B cell (primary cell): ENCODE measurements around the gene DERA. TPM values are rescaled to one million over a fixed set of nuclear protein-coding genes. Genes with fewer than 3 reads are reported as not detected.

Experiments used
- ATAC-seq: fragments of 200-7000 bp; cut with Tn5 transposase; one replicate; pipeline ENCODE4 v1.10.0; 2021; ENCODE audit warnings: low read depth, mild to moderate bottlenecking, moderate number of reproducible peaks, moderate library complexity
- CTCF ChIA-PET: fragments of 350-600 bp; sonication (Branson Sonifier 250); formaldehyde crosslinking; loops from one replicate; lab custom pipeline; 2021; ENCODE audit warnings: antibody characterized with exemption, inconsistent platforms; lab: Charles Lee
- POLR2A ChIA-PET: fragments of 350-600 bp; sonication (Branson Sonifier 250); formaldehyde crosslinking; loops from one replicate; lab custom pipeline; 2021; ENCODE audit warnings: antibody characterized with exemption; lab: Charles Lee
- DNase-seq: peaks from one replicate; pipeline ENCODE4 v3.0.0; 2013
- H2AFZ ChIP-seq: 2 replicates; pipeline ENCODE4 v1.6.1; 2012; ENCODE audit warnings: mild to moderate bottlenecking, low read depth, low read length; ENCODE audit not compliant: insufficient read depth, poor library complexity, severe bottlenecking
- H3K27ac ChIP-seq, 2 donors: 1 replicate in 1 of 2; 2 replicates in 1 of 2; pipeline ENCODE4 v1.5.1; 2012 to 2013; ENCODE audit warnings: low read length in 2 of 2, mild to moderate bottlenecking in 2 of 2, moderate library complexity in 1 of 2
- H3K27me3 ChIP-seq, 4 experiments: fragments of 200-600 bp in 1 of 4; sonication (generic) in 1 of 4; replicated peaks in 1 of 4; 1 replicate in 2 of 4; 2 replicates in 2 of 4; pipeline versions ENCODE4 v1.6.1 to v1.7.0; 2013 to 2016; ENCODE audit warnings: low read length in 3 of 4, mild to moderate bottlenecking in 2 of 4, mixed read lengths in 1 of 4, moderate library complexity in 1 of 4; ENCODE audit not compliant: insufficient read depth in 4 of 4, control insufficient read depth in 3 of 4; ENCODE audit errors: control extremely low read depth in 1 of 4
- H3K36me3 ChIP-seq, 2 experiments: replicated peaks in 1 of 2; 1 replicate in 1 of 2; 2 replicates in 1 of 2; pipeline versions ENCODE4 v1.6.1 to v1.7.1; 2013; ENCODE audit warnings: low read length in 1 of 2; ENCODE audit not compliant: insufficient read depth in 2 of 2, control insufficient read depth in 1 of 2; ENCODE audit errors: control extremely low read depth in 1 of 2, extremely low read depth in 1 of 2
- H3K4me1 ChIP-seq, 2 donors: fragments of 200-600 bp in 1 of 2; sonication (generic) in 1 of 2; 1 replicate in 1 of 2; 2 replicates in 1 of 2; pipeline versions ENCODE4 v1.5.1 to v1.6.1; 2013 to 2017; ENCODE audit warnings: low read length in 2 of 2; ENCODE audit not compliant: control insufficient read depth in 2 of 2, insufficient read depth in 2 of 2
- H3K4me2 ChIP-seq: replicated peaks from 2 replicates; pipeline ENCODE3; 2012; ENCODE audit warnings: mild to moderate bottlenecking, low read depth, low read length; ENCODE audit not compliant: poor library complexity, severe bottlenecking
- H3K4me3 ChIP-seq, 5 experiments: fragments of 200-600 bp in 1 of 5; sonication (generic) in 1 of 5; 1 replicate in 3 of 5; 2 replicates in 2 of 5; pipeline versions ENCODE4 v1.5.1 to v1.7.0; 2011 to 2016; ENCODE audit warnings: low read length in 4 of 5, mild to moderate bottlenecking in 4 of 5, low read depth in 2 of 5, control low read depth in 1 of 5, moderate library complexity in 1 of 5; ENCODE audit not compliant: insufficient read depth in 1 of 5; ENCODE audit errors: control extremely low read depth in 1 of 5, extremely low read depth in 1 of 5
- H3K79me2 ChIP-seq: fragments of 200-600 bp; sonication (generic); one replicate; pipeline ENCODE4 v1.6.0; 2016; ENCODE audit warnings: low read length; ENCODE audit not compliant: control insufficient read depth, insufficient read depth
- H3K9ac ChIP-seq: fragments of 200-600 bp; sonication (generic); 2 replicates; pipeline ENCODE4 v1.6.1; 2017; ENCODE audit warnings: mild to moderate bottlenecking, low read length, moderate library complexity
- H3K9me3 ChIP-seq, 3 donors: one replicate each; pipeline versions ENCODE4 v1.6.1 to v1.7.1; 2013; ENCODE audit warnings: low read length in 2 of 3; ENCODE audit not compliant: control insufficient read depth in 2 of 3, insufficient read depth in 1 of 3; ENCODE audit errors: control extremely low read depth in 1 of 3
- H4K20me1 ChIP-seq: 2 replicates; pipeline ENCODE4 v1.6.0; 2012; ENCODE audit warnings: mild to moderate bottlenecking, low read length; ENCODE audit not compliant: insufficient read depth, control insufficient read depth, poor library complexity, severe bottlenecking
- H3K27ac Mint-ChIP-seq: one replicate; pipeline ENCODE4 v1.8.0; 2021; ENCODE audit warnings: mixed read lengths
- H3K27me3 Mint-ChIP-seq: one replicate; pipeline ENCODE4 v1.8.0; 2021; ENCODE audit warnings: mixed read lengths
- H3K4me1 Mint-ChIP-seq: one replicate; pipeline ENCODE4 v1.8.0; 2021; ENCODE audit warnings: mixed read lengths
- H3K4me3 Mint-ChIP-seq: one replicate; pipeline ENCODE4 v1.8.0; 2021; ENCODE audit warnings: mixed read lengths
- H3K9me3 Mint-ChIP-seq: one replicate; pipeline ENCODE4 v1.8.0; 2022; ENCODE audit warnings: mixed read lengths; ENCODE audit not compliant: insufficient read depth
- CTCF ChIP-seq: fragments of 200-600 bp; IDR thresholded peaks from one replicate; pipeline ENCODE4 v1.8.0; 2022; ENCODE audit warnings: antibody characterized with exemption, mild to moderate bottlenecking
- EZH2 ChIP-seq: IDR thresholded peaks from 2 replicates; pipeline ENCODE4 v1.6.1; 2012; ENCODE audit warnings: borderline replicate concordance, low read depth, mild to moderate bottlenecking, moderate library complexity, low read length; ENCODE audit not compliant: insufficient read depth, poor library complexity, severe bottlenecking
- WGBS: methylation state at CpG from one replicate; pipeline ENCODE4 v1.1.5; 2013; ENCODE audit warnings: missing lambda C conversion rate; ENCODE audit not compliant: insufficient coverage; 5-methylcytosine and 5-hydroxymethylcytosine counted together
- intact Hi-C: fragments of 100-400 bp; cut with micrococcal nuclease; formaldehyde crosslinking; loops from one replicate; pipeline ENCODE4 v1.10.0; 2022
- polyA plus RNA-seq: library from polyadenylated mRNA; depleted of rRNA; stranded (reverse); fragments of >200 nt; gene quantifications from 2 replicates; pipeline ENCODE4 v1.2.3, GENCODE V29; 2012
- total RNA-seq, 2 donors: library from RNA; stranded (reverse); fragments of 120-200 nt in 1 of 2; gene quantifications; 1 replicate in 1 of 2; 2 replicates in 1 of 2; pipeline versions ENCODE4 v1.2.3 to v1.2.4, GENCODE V29; 2013 to 2022

Gene DERA
- total and polyA plus RNA-seq, 2 donors (not counting 1 experiment from before 2014, with no cell fraction given), result 9.4 to 20.5 TPM

DNA sequence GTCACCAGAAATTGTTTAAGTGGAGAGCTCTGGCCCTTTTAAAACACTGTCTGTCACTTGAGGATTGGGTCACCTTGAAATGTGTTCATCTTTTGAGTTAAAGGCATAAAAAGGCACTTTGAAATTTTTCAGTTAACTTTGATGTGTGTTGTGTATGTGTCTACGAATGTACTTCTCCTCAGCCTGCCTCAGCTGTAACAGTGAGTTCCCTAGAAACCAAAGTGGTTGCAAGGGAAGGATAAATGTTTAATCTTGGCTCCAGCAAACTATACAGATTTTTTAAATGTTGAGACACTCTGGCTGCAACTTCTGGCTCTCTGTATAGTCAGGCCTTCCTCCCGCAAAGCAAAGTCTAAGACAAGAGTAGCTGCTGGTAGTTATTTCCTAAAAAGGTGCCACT lies 8.3 kb downstream of the DERA start:
- POLR2A ChIA-PET, result no interaction called here
- H3K4me1 ChIP-seq, result no peaks in the 10 kb centered on the region

GRCh38 chr12:15924956-15925355 lies 13.8 kb downstream of the DERA start:
- Histone ChIP-seq H4K20me1 (peaks cover 12% of the 10 kb centered on the region), H3K4me1 (no peaks in the 10 kb centered on the region), H3K27me3 (no peaks in the 10 kb centered on the region), H3K4me3 (no peak overlapping the region), H3K27ac (no peak overlapping the region), H2AFZ (no peak overlapping the region), H3K4me2 (no peak overlapping the region), H3K36me3 (peaks cover 0 to 3% of the 10 kb centered on the region in 2 experiments), H3K79me2 (peaks cover 26% of the 10 kb centered on the region), H3K9ac (no peak overlapping the region), H3K9me3 (no peaks in the 10 kb centered on the region)
- WGBS, result no CpG with 5 or more reads among the region's 1 CpG
- DNase-seq, result no peak
- intact Hi-C loops, result no loop called here
- Mint-ChIP-seq H3K9me3 (no peaks in the 10 kb centered on the region), H3K4me1 (peaks cover 6% of the 10 kb centered on the region), H3K4me3 (no peak overlapping the region), H3K27me3 (no peaks in the 10 kb centered on the region), H3K27ac (no peak overlapping the region)
- no peak for TF ChIP-seq EZH2
- no peak for TF ChIP-seq CTCF
- CTCF ChIA-PET, result no interaction called here
- POLR2A ChIA-PET, result no interaction called here
- no peak for ATAC-seq

More for the DNA sequence above, 8.3 kb downstream of the DERA start:
- Histone ChIP-seq H4K20me1 (peaks cover 7% of the 10 kb centered on the region), H3K36me3 (no peaks in the 10 kb centered on the region), H3K4me2 (no peak overlapping the region), H3K27me3 (no peaks in the 10 kb centered on the region), H3K9me3 (no peaks in the 10 kb centered on the region), H2AFZ (no peak overlapping the region), H3K4me3 (no peak overlapping the region), H3K79me2 (peaks cover 57% of the 10 kb centered on the region), H3K9ac (no peak overlapping the region), H3K27ac (no peak overlapping the region)
- 63% methylated on average over 1 of the region's 2 CpGs for WGBS
- ATAC-seq (no peak), DNase-seq (no peak)
- H3K27me3 Mint-ChIP-seq, result no peaks in the 10 kb centered on the region
- CTCF ChIA-PET, result no interaction called here
- TF ChIP-seq EZH2 (no peak), CTCF (no peak)
- H3K4me3 Mint-ChIP-seq, result no peak overlapping the region
- intact Hi-C loops, result no loop called here
- H3K9me3 Mint-ChIP-seq, result no peaks in the 10 kb centered on the region
- H3K27ac Mint-ChIP-seq, result no peak overlapping the region
- H3K4me1 Mint-ChIP-seq, result peaks cover 7% of the 10 kb centered on the region
